K562 (cell line): ENCODE measurements around the gene ALKBH4. TPM values are rescaled to one million over a fixed set of nuclear protein-coding genes. Genes with fewer than 3 reads are reported as not detected.
A peak's percentile ranks its signal among the peaks of the same experiment; 100 is the strongest.

Source experiments
- ATF7 ChIP-seq: fragments of 450-650 bp; IDR thresholded peaks from 2 replicates; pipeline ENCODE4 v1.7.1; 2014; ENCODE audit warnings: mild to moderate bottlenecking, moderate library complexity
- EGR1 ChIP-seq: fragments of 450-650 bp; conservative IDR thresholded peaks from 2 replicates; pipeline ENCODE4 v1.6.1; 2017; ENCODE audit warnings: mild to moderate bottlenecking
- HDAC1 ChIP-seq, 2 experiments: fragments of 450-650 bp; IDR thresholded peaks; 2 replicates each; pipeline ENCODE4 v1.6.1; 2016 to 2017; ENCODE audit warnings: inconsistent platforms in 1 of 2, mild to moderate bottlenecking in 1 of 2, moderate library complexity in 1 of 2
- MAX ChIP-seq: sonication (generic); formaldehyde crosslinking; IDR thresholded peaks from 2 replicates; pipeline ENCODE4 v1.9.0; 2022; ENCODE audit warnings: mild to moderate bottlenecking, missing genetic modification reagents
- MTA3 ChIP-seq: fragments of 450-650 bp; formaldehyde crosslinking; IDR thresholded peaks from 2 replicates; pipeline ENCODE4 v1.6.1; 2017; ENCODE audit warnings: mild to moderate bottlenecking, borderline replicate concordance
- NELFE ChIP-seq: IDR thresholded peaks from 2 replicates; pipeline ENCODE4 v1.6.1; 2011; ENCODE audit warnings: mild to moderate bottlenecking; ENCODE audit not compliant: insufficient read depth, insufficient read length
- RBM25 ChIP-seq: fragments of 200-400 bp; formaldehyde crosslinking; IDR thresholded peaks from 2 replicates; pipeline ENCODE4 v1.6.1; 2018; ENCODE audit warnings: low read length, low read depth, moderate library complexity; ENCODE audit not compliant: severe bottlenecking
- SRF ChIP-seq, 2 experiments: fragments of 250-450, 450-650 bp in 1 of 2; sonication (Bioruptor Pico) in 1 of 2; sonication (generic) in 1 of 2; formaldehyde crosslinking; IDR thresholded peaks; 2 replicates each; pipeline versions ENCODE4 v1.5.0 to v1.5.1; 2020 to 2022; ENCODE audit warnings: mild to moderate bottlenecking in 1 of 2, missing genetic modification reagents in 1 of 2
- STAT6 ChIP-seq: sonication (generic); formaldehyde crosslinking; IDR thresholded peaks from 2 replicates; pipeline ENCODE4 v1.8.1; 2023; ENCODE audit warnings: mild to moderate bottlenecking, missing genetic modification reagents
- TCF7 ChIP-seq: sonication (generic); IDR thresholded peaks from 2 replicates; pipeline ENCODE4 v1.6.1; 2016; ENCODE audit warnings: antibody characterized with exemption, borderline replicate concordance
- ZBTB11 ChIP-seq, 3 experiments: fragments of 200-800 bp in 1 of 3; fragments of 250-450 bp in 1 of 3; fragments of 450-650 bp in 1 of 3; sonication (Bioruptor Pico) in 1 of 3; sonication (Bioruptor generic) in 1 of 3; formaldehyde crosslinking in 1 of 3; IDR thresholded peaks; 2 replicates each; pipeline versions ENCODE4 v1.6.1 to v1.8.0; 2016 to 2022; ENCODE audit warnings: mild to moderate bottlenecking in 2 of 3, missing genetic modification characterization in 2 of 3, missing compliant biosample characterization in 1 of 3, moderate library complexity in 1 of 3
- ZKSCAN3 ChIP-seq: fragments of 250-450 bp; sonication (Bioruptor Pico); IDR thresholded peaks from 2 replicates; pipeline ENCODE4 v1.4.0; 2020
- ZNF174 ChIP-seq: fragments of 250-450 bp; sonication (Bioruptor Pico); IDR thresholded peaks from 2 replicates; pipeline ENCODE4 v1.4.0; 2020; ENCODE audit warnings: mild to moderate bottlenecking
- ZNF512 ChIP-seq: IDR thresholded peaks from 2 replicates; pipeline ENCODE4 v1.6.1; 2016; ENCODE audit warnings: missing genetic modification characterization, missing compliant biosample characterization
- ZNF740 ChIP-seq, 3 experiments: fragments of 200-800 bp in 1 of 3; sonication (Bioruptor generic) in 1 of 3; sonication (generic) in 1 of 3; formaldehyde crosslinking in 1 of 3; IDR thresholded peaks; 2 replicates each; pipeline versions ENCODE4 v1.6.1 to v1.8.0; 2016 to 2022; ENCODE audit warnings: mild to moderate bottlenecking in 2 of 3, missing compliant biosample characterization in 2 of 3, missing genetic modification characterization in 2 of 3, missing genetic modification reagents in 1 of 3
- polyA plus RNA-seq, 8 experiments: library from polyadenylated mRNA; depleted of rRNA in 4 of 8; stranded (reverse) in 5 of 8; unstranded in 3 of 8; fragments of >200 nt; fragmentation: Nextera tagmentation in 2 of 8; fragmentation: Illumina TruSeq in 1 of 8; extraction: Ambion mirVana in 2 of 8; extraction: Trizol in 1 of 8; gene quantifications; 2 replicates each; pipeline versions ENCODE4 v1.2.1 to v1.2.3, GENCODE V29; 2011 to 2014; ENCODE audit warnings: inconsistent platforms in 1 of 8, missing spikeins in 1 of 8
- total RNA-seq, 7 experiments: library from RNA; depleted of rRNA in 6 of 7; stranded (reverse); fragments of >200 nt in 6 of 7; fragmentation: Illumina TruSeq in 2 of 7; extraction: Trizol in 2 of 7; gene quantifications; 2 replicates each; pipeline versions ENCODE4 v1.2.1 to v1.2.3, GENCODE V29; 2011 to 2021; ENCODE audit warnings: low replicate concordance in 1 of 7

The ALKBH4 gene
- total and polyA plus RNA-seq, 9 of the 15 experiments (the other 6 are each of a cell fraction or from before 2014, with no cell fraction given) = 4.6 to 21.4 (median 11.8) TPM

- TF ChIP-seq ZBTB11 (CRISPR knock-in tag; IDR thresholded peaks at IDR 0.05) (no peak), RBM25 (no peak), ATF7 (no peak; the same call in 1 of the 2 replicates), TCF7 (no peak), EGR1 (no peak), ZNF174 (no peak), STAT6 (no peak), MAX (CRISPR knock-in tag) (0 out of 2 replicates have a peak, but pooled peaks have one; percentile 18), ZKSCAN3 (no peak), MTA3 (no peak), ZNF512 (tag) (no peak), SRF (CRISPR knock-in tag; IDR thresholded peaks at IDR 0.05) (no peak), ZNF740 (CRISPR knock-in tag; IDR thresholded peaks at IDR 0.05) (no peak), ZNF740 (tag; IDR thresholded peaks at IDR 0.05) (no peak), NELFE (no peak), HDAC1 (IDR thresholded peaks at IDR 0.05) (0 out of 4 replicates have a peak, but pooled peaks of 1 of the 2 experiments have one; percentile 9)
Measured at GRCh38 chr7:102444961-102445673, 19.5 kb downstream of the ALKBH4 start (continued).
